Measurements from ENCODE around the gene PRKCG. TPM values are rescaled to one million over a fixed set of nuclear protein-coding genes. Genes with fewer than 3 reads are reported as not detected.
A peak's percentile ranks its signal among the peaks of the same experiment; 100 is the strongest.

PRKCG gene
- total RNA-seq, 4 donors from 2014 or later: not detected

DNA sequence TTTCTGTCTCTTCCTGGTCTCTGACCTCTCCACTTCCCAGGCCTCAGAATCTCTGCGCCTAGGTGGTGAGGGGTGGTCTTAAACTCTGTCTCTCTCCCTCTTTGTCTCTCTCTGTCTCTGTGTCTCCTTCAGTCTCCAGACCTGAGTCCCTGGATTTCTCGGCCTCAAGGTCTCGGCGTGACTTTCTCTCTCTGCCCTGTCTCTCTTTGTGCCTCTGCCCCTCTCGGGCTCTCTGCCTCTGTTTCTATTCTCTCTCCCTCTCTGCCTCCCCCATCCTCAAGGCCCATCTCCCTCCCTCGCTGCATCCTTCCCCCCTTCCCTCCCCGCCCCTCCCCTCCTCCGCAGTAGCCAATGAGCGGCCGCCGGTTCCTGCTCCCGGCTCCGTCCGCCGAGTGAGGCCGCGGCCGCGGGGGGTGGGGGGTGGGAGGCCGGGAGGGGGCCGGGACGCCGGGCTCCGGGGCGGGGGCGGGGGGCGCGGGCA, 27.0 kb downstream of the PRKCG start, which contains the start of gene CACNG7:
Gene CACNG7, plus strand, starts transcription at position 344 of the 481 bp plus-strand sequence. CDS start 3,554 bp downstream, outside the sequence.
- no peak for ATAC-seq
- Histone ChIP-seq H3K9me3 (no peaks in the 10 kb centered on the region), H3K27ac (no peak within 1 kb of the TSS), H3K4me1 (peaks cover 0 to 34% (median 12%) of the 10 kb centered on the region in 3 donors), H3K4me3 (peak within 1 kb of the TSS in 1 of 2 donors; percentile 12), H3K36me3 (no peaks in the 10 kb centered on the region), H3K27me3 (peaks cover 98% of the 10 kb centered on the region)
- TF ChIP-seq EP300 (IDR thresholded peaks at IDR 0.05) (no peak), POLR2AphosphoS5 (IDR thresholded peaks at IDR 0.05) (no peak), POLR2A (IDR thresholded peaks at IDR 0.05) (no peak)
- TF ChIP-seq, protein P1, sequence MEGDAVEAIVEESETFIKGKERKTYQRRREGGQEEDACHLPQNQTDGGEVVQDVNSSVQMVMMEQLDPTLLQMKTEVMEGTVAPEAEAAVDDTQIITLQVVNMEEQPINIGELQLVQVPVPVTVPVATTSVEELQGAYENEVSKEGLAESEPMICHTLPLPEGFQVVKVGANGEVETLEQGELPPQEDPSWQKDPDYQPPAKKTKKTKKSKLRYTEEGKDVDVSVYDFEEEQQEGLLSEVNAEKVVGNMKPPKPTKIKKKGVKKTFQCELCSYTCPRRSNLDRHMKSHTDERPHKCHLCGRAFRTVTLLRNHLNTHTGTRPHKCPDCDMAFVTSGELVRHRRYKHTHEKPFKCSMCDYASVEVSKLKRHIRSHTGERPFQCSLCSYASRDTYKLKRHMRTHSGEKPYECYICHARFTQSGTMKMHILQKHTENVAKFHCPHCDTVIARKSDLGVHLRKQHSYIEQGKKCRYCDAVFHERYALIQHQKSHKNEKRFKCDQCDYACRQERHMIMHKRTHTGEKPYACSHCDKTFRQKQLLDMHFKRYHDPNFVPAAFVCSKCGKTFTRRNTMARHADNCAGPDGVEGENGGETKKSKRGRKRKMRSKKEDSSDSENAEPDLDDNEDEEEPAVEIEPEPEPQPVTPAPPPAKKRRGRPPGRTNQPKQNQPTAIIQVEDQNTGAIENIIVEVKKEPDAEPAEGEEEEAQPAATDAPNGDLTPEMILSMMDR (IDR thresholded peaks at IDR 0.05): no peak
- 0 to 3% methylated on average over 1 to 5 of the region's 28 CpGs for WGBS, 2 donors (ENCODE audit: low coverage in 1 of 2)

DNA sequence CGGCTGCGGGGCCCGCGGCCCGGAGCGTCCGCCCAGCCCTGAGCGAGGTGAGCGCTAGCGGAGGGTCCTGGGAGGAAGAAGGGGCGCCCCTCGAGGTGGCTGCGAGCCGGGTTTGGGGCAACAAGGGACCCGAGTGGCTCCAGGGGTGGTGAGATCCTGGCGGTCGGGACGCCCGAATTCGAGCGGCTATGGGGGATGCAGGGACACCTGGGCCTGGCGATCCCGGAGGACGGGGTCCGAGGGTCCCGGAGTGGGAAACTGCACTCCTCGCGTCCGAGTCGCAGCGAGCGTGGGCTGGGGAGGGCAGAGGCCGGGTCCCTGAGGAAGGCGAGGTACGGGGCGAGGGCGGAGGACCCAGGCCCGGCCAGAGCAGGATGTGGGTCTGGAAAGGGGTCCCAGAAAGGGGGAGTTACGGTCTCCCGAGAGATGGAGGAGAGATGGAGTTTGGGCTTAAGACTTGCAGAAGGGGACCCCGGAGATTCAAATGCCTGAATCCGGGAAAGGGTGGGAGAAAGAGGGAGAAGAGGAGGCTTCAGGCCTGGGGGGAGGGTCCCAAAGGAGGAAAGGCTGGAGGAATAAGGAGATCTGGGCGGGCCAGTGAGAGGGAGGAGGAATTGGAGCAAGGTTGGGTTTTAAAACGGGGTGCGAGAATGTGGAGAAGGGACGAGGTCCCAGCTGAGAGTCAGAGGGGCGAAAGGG, 27.6 kb downstream of the PRKCG start:
- Histone ChIP-seq H3K36me3 (no peaks in the 10 kb centered on the region), H3K4me3 (no peak overlapping the region), H3K27ac (no peak overlapping the region), H3K4me1 (peaks cover 0 to 34% (median 12%) of the 10 kb centered on the region in 3 donors), H3K27me3 (peaks cover 98% of the 10 kb centered on the region), H3K9me3 (no peaks in the 10 kb centered on the region)
- WGBS, 2 donors (ENCODE audit: low coverage in 1 of 2): 2 to 4% methylated on average over 8 to 21 of the region's 47 CpGs
- TF ChIP-seq EP300 (IDR thresholded peaks at IDR 0.05): no peak
- TF ChIP-seq, protein P1 (IDR thresholded peaks at IDR 0.05): no peak
- no peak for TF ChIP-seq POLR2AphosphoS5 (IDR thresholded peaks at IDR 0.05)
- TF ChIP-seq POLR2A (IDR thresholded peaks at IDR 0.05): no peak
- no peak for ATAC-seq

DNA sequence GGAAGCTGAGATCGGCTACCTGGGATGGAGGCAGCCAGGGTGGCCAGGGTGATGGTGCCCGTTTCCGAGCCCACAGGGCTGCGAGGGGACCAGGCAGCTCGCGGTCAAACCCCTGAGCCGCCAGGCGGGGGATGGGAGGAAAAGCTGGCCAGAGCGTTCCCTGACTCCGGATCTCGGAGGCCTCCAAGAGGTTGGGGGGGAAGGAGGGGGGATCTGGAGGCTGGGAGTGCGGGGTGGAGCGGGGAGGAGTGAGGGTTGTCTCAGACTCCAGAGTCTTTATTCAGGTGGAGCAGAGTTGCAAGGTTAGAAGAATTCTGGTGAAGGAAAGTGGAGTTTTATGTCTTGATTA, 28.1 kb downstream of the PRKCG start:
- H3K36me3 ChIP-seq: no peaks in the 10 kb centered on the region
- ATAC-seq: no peak
- H3K4me1 ChIP-seq: peaks cover 0 to 34% (median 12%) of the 10 kb centered on the region in 3 donors
- H3K27ac ChIP-seq: no peak overlapping the region
- H3K27me3 ChIP-seq: peaks cover 98% of the 10 kb centered on the region
- no peaks in the 10 kb centered on the region for H3K9me3 ChIP-seq
- no peak for TF ChIP-seq EP300 (IDR thresholded peaks at IDR 0.05)
- TF ChIP-seq, protein P1 (IDR thresholded peaks at IDR 0.05): no peak
- TF ChIP-seq POLR2AphosphoS5 (IDR thresholded peaks at IDR 0.05): no peak
- no peak for TF ChIP-seq POLR2A (IDR thresholded peaks at IDR 0.05)
- 0 to 2% methylated on average over 4 to 6 of the region's 13 CpGs for WGBS, 2 donors (ENCODE audit: low coverage in 1 of 2)
- no peak overlapping the region for H3K4me3 ChIP-seq

DNA sequence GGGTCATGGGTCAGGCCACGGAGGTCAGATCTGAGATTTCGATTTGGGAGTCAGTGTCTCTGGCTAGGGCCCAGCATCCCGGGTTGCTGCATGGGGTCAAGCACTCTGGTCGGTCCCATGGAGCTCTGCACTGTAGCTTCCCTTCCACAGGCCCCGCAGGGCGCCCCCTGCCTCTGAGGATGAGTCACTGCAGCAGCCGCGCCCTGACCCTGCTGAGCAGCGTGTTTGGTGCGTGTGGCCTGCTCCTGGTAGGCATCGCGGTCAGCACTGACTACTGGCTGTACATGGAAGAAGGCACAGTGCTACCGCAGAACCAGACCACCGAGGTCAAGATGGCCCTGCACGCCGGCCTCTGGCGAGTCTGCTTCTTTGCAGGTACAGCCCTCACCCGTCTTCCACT, 30.7 kb downstream of the PRKCG start:
- Histone ChIP-seq H3K27ac (no peak overlapping the region), H3K27me3 (peaks cover 94% of the 10 kb centered on the region), H3K9me3 (no peaks in the 10 kb centered on the region), H3K36me3 (no peaks in the 10 kb centered on the region), H3K4me1 (peaks cover 0 to 21% (median 12%) of the 10 kb centered on the region in 3 donors), H3K4me3 (no peak overlapping the region)
- 75 to 100% methylated on average over 3 to 8 of the region's 18 CpGs for WGBS, 2 donors (ENCODE audit: low coverage in 1 of 2)
- TF ChIP-seq EP300 (IDR thresholded peaks at IDR 0.05) (no peak), POLR2AphosphoS5 (IDR thresholded peaks at IDR 0.05) (no peak), POLR2A (IDR thresholded peaks at IDR 0.05) (no peak)
- TF ChIP-seq, protein P1 (IDR thresholded peaks at IDR 0.05): no peak
- ATAC-seq: no peak

DNA sequence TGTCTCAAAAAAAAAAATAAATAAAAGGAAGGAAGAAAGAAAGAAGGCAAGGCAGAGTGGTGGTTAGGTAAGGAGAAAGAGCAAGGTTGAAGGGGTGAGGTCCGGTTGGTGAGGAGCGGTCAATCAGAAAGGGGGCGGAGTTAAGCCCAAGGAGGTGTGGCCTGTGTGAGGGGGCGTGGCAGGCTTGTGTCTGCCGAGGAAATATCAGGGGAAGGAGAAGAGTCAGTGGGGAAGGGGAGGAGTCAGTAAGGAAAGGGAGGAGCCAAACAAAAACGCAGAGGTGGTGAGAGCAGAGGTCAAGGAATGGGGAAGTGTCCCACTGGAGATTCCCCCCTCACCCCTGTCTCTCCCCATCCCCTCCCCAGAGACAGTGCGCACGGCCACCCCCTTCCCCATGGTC, 33.0 kb downstream of the PRKCG start:
- no peak for TF ChIP-seq POLR2AphosphoS5 (IDR thresholded peaks at IDR 0.05)
- TF ChIP-seq EP300 (IDR thresholded peaks at IDR 0.05): no peak
- TF ChIP-seq POLR2A (IDR thresholded peaks at IDR 0.05): no peak
- TF ChIP-seq, protein P1 (IDR thresholded peaks at IDR 0.05): no peak
- H3K4me1 ChIP-seq: no peaks in the 10 kb centered on the region
- 51 to 59% methylated on average over 6 to 8 of the region's 8 CpGs for WGBS, 2 donors (ENCODE audit: low coverage in 1 of 2)
- H3K27ac ChIP-seq: no peak overlapping the region
- H3K9me3 ChIP-seq: no peaks in the 10 kb centered on the region
- no peak for ATAC-seq
- peaks cover 85% of the 10 kb centered on the region for H3K27me3 ChIP-seq
- no peak overlapping the region for H3K4me3 ChIP-seq
- H3K36me3 ChIP-seq: no peaks in the 10 kb centered on the region
